Ureter (tissue), 1 donor: ENCODE data around the gene ARHGAP12. TPM values are rescaled to one million over a fixed set of nuclear protein-coding genes. Genes with fewer than 3 reads are reported as not detected.
A peak's percentile ranks its signal among the peaks of the same experiment; 100 is the strongest.

Experiments
- DNase-seq: peaks from one replicate; pipeline ENCODE4 v3.0.0-alpha.2; 2020; ENCODE audit warnings: low spot score
- total RNA-seq: library from RNA; stranded (reverse); gene quantifications from one replicate; pipeline ENCODE4 v1.2.4, GENCODE V29; 2023
- donor health status: DM: yes; HTN: yes; CAD: no.

The ARHGAP12 gene
- total RNA-seq, 1 donor from 2014 or later = 47.2 TPM

DNA sequence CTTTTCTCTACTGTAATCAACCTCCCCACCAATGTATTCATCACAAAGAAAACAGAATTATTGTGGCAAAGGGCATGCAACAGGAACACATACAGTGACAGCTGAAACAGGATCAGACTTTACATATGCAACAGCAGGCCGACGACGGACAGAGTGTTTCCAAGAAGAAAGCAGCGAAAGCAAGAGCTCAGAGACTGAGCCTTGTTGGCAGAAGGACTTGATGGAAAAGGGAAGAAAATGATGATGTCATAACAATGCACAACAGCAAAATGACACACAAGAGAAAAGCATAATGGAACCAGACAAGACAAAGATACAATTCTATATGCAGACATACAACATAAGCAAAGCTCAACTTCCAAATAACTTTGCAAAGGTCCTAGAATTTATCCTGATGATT, 106.5 kb downstream of the ARHGAP12 start:
- no peak for DNase-seq

DNA sequence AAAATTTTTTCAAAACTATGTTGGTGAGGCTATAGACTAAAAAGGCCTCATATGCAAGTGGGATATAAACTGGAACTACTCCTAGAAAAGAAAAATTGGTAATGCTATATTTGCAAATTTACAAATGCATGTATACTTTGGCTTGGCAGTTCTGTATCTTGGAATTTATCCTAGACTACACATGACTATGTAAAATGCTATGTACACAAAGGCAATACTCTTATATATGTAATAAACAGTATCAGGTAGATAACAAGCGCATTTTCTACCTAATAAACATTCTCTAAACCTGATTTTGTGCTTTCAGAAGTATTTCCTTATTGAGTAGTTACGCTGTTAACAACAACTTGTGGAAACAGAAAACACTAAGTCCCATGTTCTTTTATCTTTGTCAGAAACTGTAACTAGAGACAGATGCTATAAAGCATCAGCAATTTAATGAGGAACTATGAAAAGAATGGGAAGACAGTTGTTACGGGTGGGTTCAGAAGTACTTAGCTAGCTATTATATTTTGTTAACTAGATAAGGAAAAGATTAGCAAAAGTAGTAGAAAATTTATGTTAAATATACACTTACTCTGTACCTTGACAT, 107.8 kb downstream of the ARHGAP12 start:
- DNase-seq = no peak

DNA sequence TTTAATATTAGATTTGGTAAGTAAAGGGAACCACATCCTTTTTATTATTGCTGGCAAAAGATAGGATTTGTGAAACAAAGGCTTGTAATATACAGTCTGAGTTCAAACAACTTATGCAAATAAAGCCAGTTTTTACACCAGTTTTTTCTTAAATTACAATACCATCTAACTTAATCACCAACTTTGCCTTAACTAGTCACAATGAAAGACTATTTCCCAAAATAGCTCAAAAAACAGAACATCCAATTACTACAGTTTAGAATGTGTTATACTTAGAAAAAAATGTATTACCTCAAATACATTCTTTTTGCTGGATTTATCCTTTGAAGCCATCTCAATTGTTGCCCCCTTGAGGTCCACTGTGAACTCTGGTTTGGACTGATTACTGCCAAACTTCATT, 108.5 kb downstream of the ARHGAP12 start:
- no peak for DNase-seq

- DNase-seq = no peak
Observed at GRCh38 chr10:31819391-31819820, 109.2 kb downstream of the ARHGAP12 start.

GRCh38 chr10:31816318-31816717, 112.3 kb downstream of the ARHGAP12 start:
- no peak for DNase-seq

GRCh38 chr10:31808258-31809218, 120.1 kb downstream of the ARHGAP12 start:
- DNase-seq = peak; percentile 40

GRCh38 chr10:31804352-31804810, 124.2 kb downstream of the ARHGAP12 start:
- DNase-seq = no peak

- no peak for DNase-seq
Observed at GRCh38 chr10:31803606-31804351, 124.9 kb downstream of the ARHGAP12 start.

DNA sequence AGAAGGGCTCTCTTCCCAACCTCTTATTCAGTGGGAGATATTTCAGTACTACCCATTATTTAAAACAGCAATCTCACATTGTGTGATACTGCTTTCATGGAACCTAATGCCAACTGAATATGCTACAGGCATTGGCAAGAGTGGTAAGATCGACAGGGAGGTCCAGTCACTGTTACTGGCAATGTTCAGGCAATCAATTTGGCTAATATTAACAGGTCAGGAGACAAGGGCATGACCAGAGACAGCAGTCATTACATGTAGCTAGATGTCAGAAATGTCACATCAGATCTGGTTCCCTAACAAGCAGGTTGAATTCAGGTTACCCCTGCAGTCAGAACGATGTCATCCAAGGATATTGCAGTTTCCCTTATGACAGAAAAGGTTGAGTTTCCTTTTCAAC, 129.4 kb downstream of the ARHGAP12 start:
- DNase-seq = no peak

DNA sequence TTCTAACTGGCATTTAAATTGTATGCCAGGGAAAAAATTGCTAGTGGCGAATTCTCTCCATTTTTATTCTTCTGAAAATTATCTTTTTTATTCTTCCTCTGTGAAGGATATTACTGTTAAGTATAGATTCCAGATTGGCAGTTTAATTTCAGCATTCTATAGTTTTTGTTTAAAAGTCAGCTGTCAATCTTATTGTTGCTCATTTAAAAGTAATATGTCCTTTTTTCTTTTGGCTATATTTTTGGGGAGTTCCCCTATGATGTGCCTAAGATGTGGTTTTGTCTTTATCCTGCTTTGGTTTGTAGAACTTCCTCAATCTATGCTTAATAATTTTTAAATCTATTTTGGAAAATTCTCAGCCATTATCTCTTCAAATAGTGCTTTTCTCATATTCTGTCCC, 135.9 kb downstream of the ARHGAP12 start:
- DNase-seq = no peak

- DNase-seq = no peak
Observed at GRCh38 chr10:31789555-31789954, 139.1 kb downstream of the ARHGAP12 start.

DNA sequence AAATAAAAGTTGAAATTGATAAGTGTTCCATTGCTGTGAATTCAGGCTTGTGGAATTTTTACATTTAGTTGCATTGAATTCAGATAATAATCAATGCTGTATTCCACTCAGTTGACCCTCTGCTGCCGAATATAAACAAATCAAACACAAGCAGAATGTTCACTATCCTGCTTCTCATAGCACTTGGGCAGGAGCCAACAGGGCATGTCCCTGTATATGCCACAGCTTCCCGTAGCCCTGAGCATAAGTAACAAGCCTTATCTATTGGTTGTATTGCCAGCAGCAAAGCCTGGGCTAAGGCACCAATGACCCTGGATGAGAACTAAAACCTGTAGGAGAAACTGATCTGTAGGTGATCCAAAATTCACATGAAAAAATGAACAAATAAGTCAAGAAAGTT, 145.9 kb downstream of the ARHGAP12 start:
- DNase-seq = no peak

DNA sequence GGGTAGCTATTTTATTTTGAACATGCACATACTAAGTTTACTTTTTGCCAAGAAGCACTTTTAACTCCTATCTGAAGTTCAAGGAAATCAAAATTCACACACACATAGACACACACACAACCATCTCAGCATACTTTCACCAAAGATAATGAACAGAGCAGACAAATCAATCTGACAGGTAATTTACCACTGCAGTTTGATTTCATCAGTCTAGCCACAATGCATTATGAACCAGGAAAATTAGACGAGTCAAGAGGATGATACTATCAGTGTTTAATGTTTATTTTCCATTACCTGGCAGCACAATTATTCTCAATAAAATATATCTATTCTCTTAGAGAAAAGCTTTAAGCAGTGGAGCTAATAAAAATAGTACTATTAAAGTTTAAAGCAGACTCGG, 147.9 kb downstream of the ARHGAP12 start:
- DNase-seq = no peak

DNA sequence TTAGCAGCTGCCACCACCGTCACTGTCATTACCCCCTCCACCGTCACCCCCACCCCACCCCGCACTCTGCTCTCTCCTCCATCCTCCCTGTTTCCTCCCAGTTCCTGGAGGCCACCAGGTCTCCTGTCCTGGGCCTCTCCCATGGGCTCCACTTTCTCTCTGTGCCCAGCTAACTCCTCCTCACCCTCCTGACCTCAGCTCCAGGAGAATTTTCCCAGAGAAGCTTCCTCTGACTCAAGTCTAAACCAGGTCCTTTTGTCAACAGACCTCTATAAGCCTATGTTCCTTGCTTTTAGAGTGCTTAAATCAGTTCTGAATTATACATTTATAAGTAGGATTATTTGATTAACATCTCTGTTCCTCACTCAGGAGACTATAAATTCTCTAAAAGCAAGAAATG, 150.0 kb downstream of the ARHGAP12 start:
- DNase-seq = no peak

GRCh38 chr10:31776159-31776558, 152.5 kb downstream of the ARHGAP12 start:
- no peak for DNase-seq

GRCh38 chr10:31774928-31775650, 153.5 kb downstream of the ARHGAP12 start:
- DNase-seq = no peak

- no peak for DNase-seq
Observed at GRCh38 chr10:31774299-31774900, 154.2 kb downstream of the ARHGAP12 start.

DNA sequence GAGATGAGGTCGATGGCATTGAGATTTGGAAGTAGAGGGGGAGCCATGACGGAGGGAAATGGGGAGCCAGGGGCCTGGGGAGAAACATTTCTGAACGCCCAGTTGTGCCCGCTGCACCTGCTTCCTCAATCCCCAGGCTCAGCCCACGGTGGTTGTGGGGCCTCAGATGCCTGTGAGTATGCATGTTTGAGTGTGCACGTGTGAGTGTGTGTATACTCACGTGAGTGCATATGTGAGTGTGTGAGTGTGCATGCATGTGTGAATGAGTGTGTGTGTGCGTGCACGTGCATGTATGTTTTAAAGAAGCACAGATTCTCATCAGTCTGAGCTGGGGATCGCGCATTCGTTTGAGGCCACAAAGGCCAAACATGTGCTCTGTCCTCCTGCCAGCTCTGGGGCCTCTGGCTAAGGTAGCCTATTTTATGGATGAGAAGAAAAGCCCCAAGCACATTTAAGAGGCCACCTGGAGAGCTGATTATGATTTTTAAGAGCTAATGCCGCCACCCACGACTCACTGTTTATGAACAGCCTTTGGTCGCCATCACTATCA, 154.8 kb downstream of the ARHGAP12 start:
- no peak for DNase-seq

GRCh38 chr10:31771331-31771831, 157.2 kb downstream of the ARHGAP12 start:
- DNase-seq = no peak

DNA sequence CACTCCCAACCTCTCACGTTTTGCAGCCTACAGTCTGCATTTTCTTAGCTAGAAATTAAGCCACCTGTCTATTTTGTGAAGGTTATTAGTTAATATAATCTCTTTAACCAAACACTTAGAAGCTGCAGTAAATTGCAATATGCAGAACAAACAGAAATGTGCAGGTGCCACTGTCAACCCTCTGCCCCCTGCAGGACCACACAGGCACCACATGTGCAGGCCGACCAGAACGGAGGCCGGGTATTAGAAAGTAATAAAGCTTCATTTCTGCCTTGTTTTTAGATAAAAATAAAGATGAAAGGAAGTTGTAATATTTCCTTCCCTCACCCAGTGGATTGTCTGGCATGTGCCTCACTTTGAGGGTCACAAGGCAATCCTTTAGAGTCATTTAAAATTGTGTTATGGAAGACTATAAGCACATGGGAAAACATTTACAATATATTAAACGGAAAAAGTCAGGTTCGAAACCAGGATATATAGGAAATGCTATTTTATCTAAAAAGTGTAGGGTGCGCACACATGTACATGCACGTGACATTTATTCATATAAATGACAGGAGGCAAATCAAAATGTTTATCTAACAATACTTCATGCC, 158.2 kb downstream of the ARHGAP12 start:
- no peak for DNase-seq
